ENCODE data around the gene FGD5. TPM values are rescaled to one million over a fixed set of nuclear protein-coding genes. Genes with fewer than 3 reads are reported as not detected.

Gene FGD5
- total RNA-seq, 1 donor from 2014 or later, result not detected

DNA sequence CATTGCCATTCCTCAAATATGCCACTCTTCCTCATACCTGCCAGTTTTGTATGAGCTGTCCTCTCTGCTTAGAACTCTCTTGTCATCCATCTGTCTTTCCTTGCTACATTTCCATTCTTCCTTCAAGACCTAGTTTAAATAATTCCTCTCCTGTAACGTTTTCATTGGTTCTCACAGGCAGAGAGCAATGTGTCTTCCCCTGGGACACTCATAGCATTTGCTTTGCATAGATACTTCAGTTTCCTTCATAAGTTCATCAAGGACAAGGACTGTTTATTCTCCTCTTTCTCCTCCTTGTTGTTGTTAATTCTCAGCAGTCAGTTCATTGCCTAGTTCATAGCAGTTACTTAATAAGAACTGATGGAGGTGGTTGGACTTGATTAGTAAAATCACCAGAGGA is 139.2 kb downstream of the FGD5 start:
- Histone ChIP-seq H3K36me3 (ENCODE audit: control insufficient read depth, insufficient read depth, low read length) (peaks cover 2% of the 10 kb centered on the region), H3K27me3 (ENCODE audit: control insufficient read depth, insufficient read depth, low read length) (no peaks in the 10 kb centered on the region), H3K4me3 (ENCODE audit: low read depth, low read length) (no peak overlapping the region)
- FAIRE-seq, result no peak
- TF ChIP-seq, protein P1, sequence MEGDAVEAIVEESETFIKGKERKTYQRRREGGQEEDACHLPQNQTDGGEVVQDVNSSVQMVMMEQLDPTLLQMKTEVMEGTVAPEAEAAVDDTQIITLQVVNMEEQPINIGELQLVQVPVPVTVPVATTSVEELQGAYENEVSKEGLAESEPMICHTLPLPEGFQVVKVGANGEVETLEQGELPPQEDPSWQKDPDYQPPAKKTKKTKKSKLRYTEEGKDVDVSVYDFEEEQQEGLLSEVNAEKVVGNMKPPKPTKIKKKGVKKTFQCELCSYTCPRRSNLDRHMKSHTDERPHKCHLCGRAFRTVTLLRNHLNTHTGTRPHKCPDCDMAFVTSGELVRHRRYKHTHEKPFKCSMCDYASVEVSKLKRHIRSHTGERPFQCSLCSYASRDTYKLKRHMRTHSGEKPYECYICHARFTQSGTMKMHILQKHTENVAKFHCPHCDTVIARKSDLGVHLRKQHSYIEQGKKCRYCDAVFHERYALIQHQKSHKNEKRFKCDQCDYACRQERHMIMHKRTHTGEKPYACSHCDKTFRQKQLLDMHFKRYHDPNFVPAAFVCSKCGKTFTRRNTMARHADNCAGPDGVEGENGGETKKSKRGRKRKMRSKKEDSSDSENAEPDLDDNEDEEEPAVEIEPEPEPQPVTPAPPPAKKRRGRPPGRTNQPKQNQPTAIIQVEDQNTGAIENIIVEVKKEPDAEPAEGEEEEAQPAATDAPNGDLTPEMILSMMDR (IDR thresholded peaks at IDR 0.05; ENCODE audit: insufficient read depth, low read length, severe bottlenecking), result no peak
- no peak for DNase-seq (ENCODE audit: low read depth)

DNA sequence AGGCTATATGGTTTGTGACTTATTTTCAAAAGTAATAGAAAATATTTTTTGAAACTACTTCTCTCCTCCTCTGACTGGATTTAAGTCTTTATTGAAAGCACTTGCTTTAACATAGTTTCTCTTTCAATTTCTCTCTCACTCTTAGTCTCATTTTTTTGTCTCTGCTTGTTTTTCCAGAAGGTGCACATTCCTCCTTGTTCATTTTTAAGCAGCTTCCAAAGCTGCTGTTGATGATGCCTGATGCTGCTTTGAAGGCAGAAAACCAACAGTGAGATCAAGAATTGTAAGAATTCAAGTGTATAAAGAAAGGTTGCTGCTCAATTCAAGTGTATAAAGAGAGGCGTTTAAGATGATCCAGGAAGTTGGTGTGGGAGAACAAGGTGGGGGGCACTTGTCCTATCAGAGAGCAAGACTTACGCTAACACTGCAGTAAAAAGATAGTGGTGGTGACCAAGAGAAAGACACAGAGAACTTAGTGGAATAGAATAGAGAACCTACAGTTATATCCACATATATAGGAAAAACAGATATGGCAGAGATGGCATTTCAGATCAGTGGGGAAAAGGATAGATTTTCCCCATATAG is 140.7 kb downstream of the FGD5 start:
- TF ChIP-seq, protein P1 (IDR thresholded peaks at IDR 0.05; ENCODE audit: insufficient read depth, low read length, severe bottlenecking), result no peak
- no peak for FAIRE-seq
- DNase-seq (ENCODE audit: low read depth), result no peak

DNA sequence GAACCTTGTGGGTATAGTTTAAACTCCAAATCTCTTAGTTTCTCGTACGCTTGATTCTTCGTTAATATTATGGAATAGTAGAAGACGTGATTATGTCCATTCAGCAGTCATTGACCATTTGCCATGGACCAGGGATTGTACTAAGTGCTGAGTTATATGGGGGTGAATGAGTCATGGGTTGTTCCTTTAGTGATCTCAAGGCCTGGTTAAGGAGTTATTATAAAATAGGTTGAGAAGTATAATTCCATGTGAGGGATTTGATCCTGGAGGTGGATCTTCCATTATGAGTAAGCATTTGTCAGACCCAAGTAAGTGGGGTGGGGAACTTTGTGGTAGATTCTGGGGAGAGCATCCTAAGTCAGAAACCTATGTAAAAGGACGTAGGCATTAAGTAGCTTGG is 144.0 kb downstream of the FGD5 start:
- DNase-seq (ENCODE audit: low read depth) (peak; percentile 59), FAIRE-seq (no peak)
- Histone ChIP-seq H3K4me3 (ENCODE audit: low read depth, low read length) (no peak overlapping the region), H3K36me3 (ENCODE audit: control insufficient read depth, insufficient read depth, low read length) (peaks cover 2% of the 10 kb centered on the region), H3K27me3 (ENCODE audit: control insufficient read depth, insufficient read depth, low read length) (no peaks in the 10 kb centered on the region)
- TF ChIP-seq, protein P1 (IDR thresholded peaks at IDR 0.05; ENCODE audit: insufficient read depth, low read length, severe bottlenecking), result no peak

More for the DNA sequence above, 140.7 kb downstream of the FGD5 start:
- H3K4me3 ChIP-seq (ENCODE audit: low read depth, low read length), result no peak overlapping the region
- H3K27me3 ChIP-seq (ENCODE audit: control insufficient read depth, insufficient read depth, low read length), result no peaks in the 10 kb centered on the region
- H3K36me3 ChIP-seq (ENCODE audit: control insufficient read depth, insufficient read depth, low read length), result peaks cover 2% of the 10 kb centered on the region

DNA sequence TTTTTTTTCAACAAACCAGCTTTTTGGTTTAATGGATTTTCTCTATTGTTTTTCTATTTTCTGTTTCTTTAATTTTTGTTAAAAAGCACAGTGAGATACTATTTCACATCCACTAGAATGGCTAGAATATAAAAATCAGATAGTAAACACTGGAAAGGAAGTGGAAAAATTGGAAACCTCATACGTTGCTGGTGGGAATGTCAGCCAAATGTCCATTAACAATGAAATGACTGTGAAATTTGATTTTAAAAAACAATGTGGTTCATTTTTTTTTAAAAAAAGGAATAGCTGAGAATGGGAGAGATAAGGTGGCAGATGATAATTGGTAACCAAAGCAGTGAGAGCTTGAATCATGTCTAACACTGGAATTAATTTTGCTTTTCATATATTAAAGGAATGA is 148.5 kb downstream of the FGD5 start:
- DNase-seq (ENCODE audit: low read depth) (no peak), FAIRE-seq (no peak)
- TF ChIP-seq, protein P1 (IDR thresholded peaks at IDR 0.05; ENCODE audit: insufficient read depth, low read length, severe bottlenecking), result no peak
- Histone ChIP-seq H3K27me3 (ENCODE audit: control insufficient read depth, insufficient read depth, low read length) (no peaks in the 10 kb centered on the region), H3K4me3 (ENCODE audit: low read depth, low read length) (no peak overlapping the region), H3K36me3 (ENCODE audit: control insufficient read depth, insufficient read depth, low read length) (no peaks in the 10 kb centered on the region)

DNA sequence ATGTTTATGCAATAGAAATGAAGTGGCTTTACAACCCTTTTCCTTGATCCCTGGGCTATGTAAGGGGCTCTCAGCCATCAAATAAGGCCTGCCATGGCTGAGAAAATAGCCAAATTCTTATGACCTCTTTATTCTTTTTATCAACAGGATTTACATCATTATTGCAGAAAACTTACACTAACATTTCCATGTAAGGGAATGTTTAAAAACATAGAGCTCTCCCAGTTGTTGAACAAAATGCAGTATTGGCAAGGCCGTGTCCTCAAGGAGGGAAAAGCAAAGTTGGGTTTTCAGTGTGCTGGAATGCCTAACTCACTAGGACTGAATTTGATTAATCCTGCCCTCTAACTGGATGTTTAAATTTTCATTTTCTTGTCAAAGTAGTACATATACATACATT is 150.9 kb downstream of the FGD5 start:
- Histone ChIP-seq H3K36me3 (ENCODE audit: control insufficient read depth, insufficient read depth, low read length) (no peaks in the 10 kb centered on the region), H3K4me3 (ENCODE audit: low read depth, low read length) (no peak overlapping the region), H3K27me3 (ENCODE audit: control insufficient read depth, insufficient read depth, low read length) (no peaks in the 10 kb centered on the region)
- FAIRE-seq (no peak), DNase-seq (ENCODE audit: low read depth) (no peak)
- TF ChIP-seq, protein P1 (IDR thresholded peaks at IDR 0.05; ENCODE audit: insufficient read depth, low read length, severe bottlenecking), result no peak

DNA sequence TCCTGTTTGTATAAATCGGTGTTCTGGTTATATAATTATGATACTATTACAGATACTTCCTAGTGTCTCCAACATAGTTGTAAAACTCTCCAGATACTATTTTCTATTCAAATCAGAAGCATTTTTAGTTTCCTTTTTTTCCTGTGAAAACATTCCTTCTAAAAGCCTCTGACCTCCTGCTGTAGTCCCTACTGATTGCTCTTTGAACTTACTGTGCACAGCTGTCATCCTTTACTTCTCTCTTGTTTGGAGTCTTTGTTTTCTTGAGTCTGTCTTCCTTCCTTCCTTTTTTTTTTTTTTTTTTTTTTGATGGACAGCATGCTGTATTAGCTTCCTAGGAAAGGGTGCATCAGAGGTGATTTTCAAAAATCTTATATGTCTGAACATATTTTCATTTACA is 157.6 kb downstream of the FGD5 start:
- Histone ChIP-seq H3K27me3 (ENCODE audit: control insufficient read depth, insufficient read depth, low read length) (no peaks in the 10 kb centered on the region), H3K4me3 (ENCODE audit: low read depth, low read length) (no peak overlapping the region), H3K36me3 (ENCODE audit: control insufficient read depth, insufficient read depth, low read length) (no peaks in the 10 kb centered on the region)
- DNase-seq (ENCODE audit: low read depth), result no peak
- TF ChIP-seq, protein P1 (IDR thresholded peaks at IDR 0.05; ENCODE audit: insufficient read depth, low read length, severe bottlenecking), result no peak
- no peak for FAIRE-seq
